Fibroblast of lung (primary cell): ENCODE measurements around the gene MOG.

Source experiments
- CTCF ChIP-seq, 2 donors: IDR thresholded peaks in 1 of 2; conservative IDR thresholded peaks in 1 of 2; 1 replicate in 1 of 2; 2 replicates in 1 of 2; pipeline ENCODE4 v1.5.1; 2011 to 2012; ENCODE audit warnings: low read length in 2 of 2, control low read depth in 1 of 2, inconsistent platforms in 1 of 2, low read depth in 1 of 2, mild to moderate bottlenecking in 1 of 2
- EZH2 ChIP-seq: IDR thresholded peaks from 2 replicates; pipeline ENCODE4 v1.5.1; 2012; ENCODE audit warnings: low read length, control low read depth, mild to moderate bottlenecking; ENCODE audit errors: missing control alignments

GRCh38 chr6:29656157-29656556, 735 bp upstream of the MOG start:
- TF ChIP-seq CTCF (conservative IDR thresholded peaks at IDR 0.05 in 1 of 2, IDR thresholded peaks at IDR 0.05 in 1 of 2; ENCODE audit: low read depth in 1 of 2, low read length in 2 of 2) (no peak), EZH2 (no peak)
